HG02943 (cell line): Measurements from ENCODE around the gene CCL21.
A peak's percentile ranks its signal among the peaks of the same experiment; 100 is the strongest.

Source experiments
- ATAC-seq: cut with Tn5 transposase; IDR thresholded peaks from one replicate; pipeline ENCODE4 v1.9.1; 2021; ENCODE audit warnings: mild to moderate bottlenecking, low read depth, moderate library complexity; ENCODE audit not compliant: unreplicated experiment

CCL21 gene

DNA sequence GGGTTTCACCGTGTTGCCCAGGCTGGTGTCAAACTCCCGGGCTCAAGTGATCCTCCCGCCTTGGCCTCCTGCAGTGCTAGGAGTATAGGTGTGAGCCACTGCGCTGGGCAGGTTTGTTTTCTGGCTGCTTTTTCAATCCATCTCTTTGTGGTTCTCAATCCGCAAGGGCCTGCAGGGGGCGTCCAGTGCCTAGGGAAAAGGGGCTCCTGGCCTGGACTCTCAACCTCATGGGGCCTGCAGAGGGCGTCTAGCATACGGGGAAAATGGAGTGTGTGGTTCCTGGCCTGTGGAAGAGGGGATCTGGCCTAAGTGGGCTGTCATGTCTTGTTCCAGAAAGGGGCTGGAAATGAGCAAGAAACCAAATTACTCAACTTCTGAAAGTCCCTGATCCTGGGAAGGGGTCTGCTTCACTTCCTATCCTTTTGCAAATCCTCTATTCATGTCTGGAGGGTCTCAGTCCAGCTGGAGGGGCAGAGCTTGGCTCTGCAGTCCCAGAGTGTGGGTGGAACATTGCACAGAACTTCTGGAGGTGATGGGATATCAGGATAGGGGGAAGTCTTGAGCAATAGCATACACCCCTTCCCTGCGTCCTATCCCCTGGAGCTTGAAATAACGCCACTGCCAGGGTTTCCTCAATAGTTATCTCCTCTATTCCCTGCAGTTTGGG lies 34.8 kb downstream of the CCL21 start:
- no peak for ATAC-seq

DNA sequence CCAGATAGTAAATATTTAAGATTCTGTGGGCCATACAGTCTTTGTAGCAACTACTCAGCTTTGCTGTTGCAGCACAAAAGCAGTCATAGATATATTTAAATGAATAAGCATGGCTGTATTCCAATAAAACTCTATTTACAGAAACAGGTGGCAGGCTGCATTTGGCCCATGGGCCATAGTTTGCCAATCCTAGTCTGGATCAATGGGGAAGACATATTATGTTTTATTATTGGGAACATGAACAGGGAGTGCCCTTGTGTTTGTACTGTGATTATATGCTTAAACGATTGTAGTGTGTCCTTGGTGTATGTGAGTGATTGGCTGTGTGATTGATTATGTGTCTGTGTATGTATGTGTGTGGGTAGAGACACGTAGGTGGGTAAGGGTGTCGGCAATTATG lies 35.5 kb downstream of the CCL21 start:
- no peak for ATAC-seq

GRCh38 chr9:34671307-34671706 lies 38.6 kb downstream of the CCL21 start:
- ATAC-seq, result no peak

- no peak for ATAC-seq
These were observed 40.0 kb downstream of the CCL21 start for GRCh38 chr9:34669809-34670562.

DNA sequence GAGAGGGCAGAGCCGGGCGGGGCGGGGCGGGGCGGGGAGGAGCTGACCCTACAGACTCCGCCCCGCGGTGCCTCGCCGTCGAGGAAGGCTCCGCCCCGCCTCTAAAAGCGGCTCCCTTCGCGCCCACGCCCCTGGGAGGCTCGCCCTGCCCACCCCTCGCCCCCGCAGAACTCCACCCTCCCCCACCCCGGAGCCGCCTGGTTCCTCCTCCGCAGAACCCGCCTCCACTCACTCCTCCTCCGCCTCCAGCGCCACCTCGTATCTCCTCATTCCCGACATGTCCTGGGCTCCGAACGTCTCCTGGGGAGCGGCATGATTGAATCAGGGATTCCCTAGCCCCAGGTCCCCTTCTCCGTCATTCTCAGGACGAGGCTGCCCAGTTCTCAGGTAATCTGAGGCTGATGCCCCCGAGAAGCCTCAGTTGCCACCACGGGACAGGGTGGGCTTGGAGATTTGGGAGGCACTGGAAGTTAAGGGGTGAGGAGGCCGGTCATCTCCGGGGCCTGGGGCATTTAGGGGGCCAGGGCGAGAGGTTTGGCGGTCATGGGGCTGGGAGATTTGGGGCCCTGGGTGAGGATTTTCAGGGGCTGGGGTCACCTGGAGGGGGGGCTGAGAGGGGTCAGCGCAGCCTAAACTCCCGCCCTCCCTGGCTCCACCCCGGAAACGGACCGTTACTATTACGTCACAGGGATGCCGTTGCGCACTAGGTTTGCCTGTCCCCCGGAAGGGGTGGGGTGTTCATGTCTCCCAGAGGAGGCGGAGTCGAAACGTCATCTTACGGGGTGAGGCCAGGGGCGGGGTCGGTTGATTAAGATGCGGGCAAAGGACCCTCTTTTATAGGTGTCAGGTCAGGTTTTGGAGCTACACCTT lies 44.3 kb downstream of the CCL21 start:
- peak; percentile 69 for ATAC-seq

- ATAC-seq, result peak; percentile 14
These were observed 44.9 kb downstream of the CCL21 start for GRCh38 chr9:34665067-34665380.

DNA sequence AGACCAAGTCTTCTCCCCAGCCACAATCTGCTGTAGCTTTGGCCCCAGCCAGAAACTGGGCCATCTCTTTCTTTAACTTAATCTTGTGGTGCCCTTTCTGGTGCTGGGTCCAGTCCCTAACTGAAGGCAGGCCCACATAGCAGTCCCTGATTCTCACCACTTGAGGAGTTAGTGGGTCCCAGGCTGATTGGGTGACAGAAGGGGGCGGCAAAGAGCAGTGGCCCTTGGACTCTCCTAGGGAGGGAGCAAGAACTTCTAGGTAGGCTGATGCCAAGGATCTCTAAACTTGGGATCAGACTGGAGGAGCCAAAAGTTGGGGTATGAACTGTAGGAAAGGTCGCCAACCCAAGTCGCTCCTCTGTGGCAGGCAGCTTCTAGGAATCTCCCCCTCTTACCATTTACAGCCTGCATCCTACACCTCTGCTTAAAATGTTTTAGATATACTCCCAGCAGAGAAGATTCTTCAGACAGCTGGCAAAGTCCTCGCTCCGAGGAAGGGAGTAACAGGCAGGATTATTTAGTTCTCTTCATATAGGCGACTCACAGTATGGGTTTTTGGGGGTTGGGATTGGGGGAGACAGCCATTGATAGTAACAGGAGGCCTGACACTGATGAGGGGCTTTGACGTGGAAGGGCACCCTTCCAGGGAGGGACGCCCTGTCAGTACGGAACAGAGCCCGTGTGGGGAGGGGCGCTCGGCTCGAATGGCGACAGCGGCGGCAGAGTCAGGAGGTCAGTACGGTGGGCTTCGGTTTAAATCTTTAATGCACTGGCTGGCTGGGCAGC lies 45.5 kb downstream of the CCL21 start:
- no peak for ATAC-seq

DNA sequence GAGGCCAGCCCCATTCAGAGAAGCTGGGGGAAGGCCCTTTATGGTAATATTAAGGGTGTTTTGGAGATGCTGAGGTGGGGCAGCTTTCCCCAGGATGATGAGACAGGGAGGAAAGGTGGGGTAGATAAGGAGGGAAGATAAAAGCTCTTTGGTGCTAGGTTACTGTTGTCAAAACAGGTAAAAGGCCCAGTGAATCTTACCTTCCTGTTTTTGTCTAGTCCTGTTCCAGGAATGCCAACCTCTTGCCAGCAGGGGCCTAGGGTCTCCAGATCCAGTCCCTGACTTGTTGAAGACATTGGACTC lies 46.7 kb downstream of the CCL21 start:
- ATAC-seq, result no peak

DNA sequence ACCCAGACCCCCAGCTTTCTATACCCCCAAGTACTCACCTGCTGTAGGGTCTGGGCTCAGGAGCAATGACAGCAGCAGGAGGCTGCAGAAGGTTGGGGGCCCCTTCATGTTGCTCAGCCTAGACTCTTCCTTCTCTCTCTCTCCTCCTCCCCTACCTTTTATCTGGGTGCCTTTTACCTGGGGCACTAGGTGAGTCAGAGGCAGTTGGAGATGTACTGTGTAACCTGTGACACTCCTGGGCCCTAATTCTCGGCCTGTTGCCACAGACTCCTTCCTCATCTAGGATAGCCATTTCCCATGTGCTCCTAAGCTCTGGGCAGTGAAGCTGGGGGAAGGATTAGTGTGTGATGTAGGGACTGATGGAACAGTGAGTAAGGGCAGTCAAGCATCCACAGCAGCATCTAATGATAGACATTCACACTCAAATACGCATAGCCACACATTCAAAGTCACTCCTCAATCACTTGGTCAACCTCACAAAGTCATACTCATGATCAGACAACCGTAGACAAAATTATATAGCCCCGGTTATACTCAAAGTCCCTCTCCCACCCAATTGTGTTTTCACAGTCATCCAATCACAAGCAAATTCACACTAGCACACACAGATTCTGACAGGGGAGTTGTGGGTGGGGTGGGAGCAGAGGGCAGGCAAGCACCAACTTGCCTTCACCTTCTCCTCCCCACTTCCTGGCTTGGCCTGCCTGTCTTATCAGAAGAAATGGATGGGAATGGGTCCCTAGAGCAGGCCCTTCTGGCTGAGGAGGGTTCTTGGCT lies 47.2 kb downstream of the CCL21 start, which contains the start of gene CCL27:
Gene CCL27, minus strand, starts transcription at position 132 of the 777 bp plus-strand sequence. Its CDS starts 24 bp downstream, at position 108.
- no peak for ATAC-seq

GRCh38 chr9:34659592-34660253 lies 50.2 kb downstream of the CCL21 start:
- ATAC-seq, result no peak
